Glutamatergic neuron (in vitro differentiated cells): ENCODE data around the gene APEX2. TPM values are rescaled to one million over a fixed set of nuclear protein-coding genes. Genes with fewer than 3 reads are reported as not detected.
"Not testable (repeated sequence)": the region's sequence is repeated elsewhere in the genome, so short reads cannot be mapped to it uniquely, and the experiment has no call there.

Experiments
- DNase-seq: peaks from one replicate; pipeline ENCODE4 v3.0.0; 2022
- H3K27ac Mint-ChIP-seq: one replicate; pipeline ENCODE4 v1.8.0; 2020; ENCODE audit warnings: mild to moderate bottlenecking, mixed read lengths, inconsistent platforms; ENCODE audit not compliant: unreplicated experiment
- H3K27me3 Mint-ChIP-seq: one replicate; pipeline ENCODE4 v1.8.0; 2020; ENCODE audit warnings: mild to moderate bottlenecking, moderate library complexity, mixed read lengths, inconsistent platforms; ENCODE audit not compliant: unreplicated experiment
- H3K36me3 Mint-ChIP-seq: one replicate; pipeline ENCODE4 v1.8.0; 2020; ENCODE audit warnings: mild to moderate bottlenecking, mixed read lengths, inconsistent platforms; ENCODE audit not compliant: unreplicated experiment
- H3K4me1 Mint-ChIP-seq: one replicate; pipeline ENCODE4 v1.8.0; 2020; ENCODE audit warnings: mild to moderate bottlenecking, low read depth, mixed read lengths, inconsistent platforms; ENCODE audit not compliant: unreplicated experiment
- H3K4me3 Mint-ChIP-seq: one replicate; pipeline ENCODE4 v1.8.0; 2020; ENCODE audit warnings: mild to moderate bottlenecking, mixed read lengths, inconsistent platforms; ENCODE audit not compliant: unreplicated experiment
- H3K9me3 Mint-ChIP-seq: one replicate; pipeline ENCODE4 v1.8.0; 2020; ENCODE audit warnings: mild to moderate bottlenecking, moderate library complexity, mixed read lengths, inconsistent platforms; ENCODE audit not compliant: unreplicated experiment
- total RNA-seq: library from RNA; stranded (reverse); fragmentation: NEBNext Ultra II Directional; extraction: Animal tissue kit (Norgen Biotek cat#: 25700); gene quantifications from one replicate; pipeline ENCODE4 v1.2.1, GENCODE V29; 2021; ENCODE audit not compliant: unreplicated experiment
- TF ChIP-seq, protein P1 (sequence below): fragments of 200-600 bp; sonication (generic); IDR thresholded peaks from one replicate; pipeline ENCODE4 v1.5.0; 2021; ENCODE audit not compliant: partially characterized antibody, unreplicated experiment

The APEX2 gene
- total RNA-seq, 1 donor from 2014 or later, result 6.2 TPM

DNA sequence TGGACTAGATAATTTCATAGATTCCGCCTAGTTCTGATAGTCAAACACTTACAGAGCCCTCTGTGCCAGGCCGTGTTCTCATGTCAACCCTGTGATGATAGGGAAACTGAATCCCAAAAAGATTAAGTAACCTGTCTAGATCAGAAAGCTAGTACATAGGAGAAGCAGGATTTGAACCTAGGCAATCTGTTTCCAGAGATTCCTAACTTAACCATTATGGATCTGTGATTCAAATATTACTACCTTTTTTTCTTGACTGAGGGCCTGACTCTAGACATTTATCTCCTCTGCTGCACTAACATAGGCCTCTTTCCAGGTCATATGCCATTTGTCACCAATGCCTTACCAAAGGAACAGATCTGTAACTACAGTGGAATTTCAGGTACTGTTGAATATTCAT is 29.1 kb downstream of the APEX2 start:
- Mint-ChIP-seq H3K36me3 (no peaks in the 10 kb centered on the region), H3K4me1 (no peaks in the 10 kb centered on the region), H3K4me3 (no peak overlapping the region), H3K27ac (no peak overlapping the region), H3K9me3 (no peaks in the 10 kb centered on the region), H3K27me3 (no peaks in the 10 kb centered on the region)
- TF ChIP-seq, protein P1, sequence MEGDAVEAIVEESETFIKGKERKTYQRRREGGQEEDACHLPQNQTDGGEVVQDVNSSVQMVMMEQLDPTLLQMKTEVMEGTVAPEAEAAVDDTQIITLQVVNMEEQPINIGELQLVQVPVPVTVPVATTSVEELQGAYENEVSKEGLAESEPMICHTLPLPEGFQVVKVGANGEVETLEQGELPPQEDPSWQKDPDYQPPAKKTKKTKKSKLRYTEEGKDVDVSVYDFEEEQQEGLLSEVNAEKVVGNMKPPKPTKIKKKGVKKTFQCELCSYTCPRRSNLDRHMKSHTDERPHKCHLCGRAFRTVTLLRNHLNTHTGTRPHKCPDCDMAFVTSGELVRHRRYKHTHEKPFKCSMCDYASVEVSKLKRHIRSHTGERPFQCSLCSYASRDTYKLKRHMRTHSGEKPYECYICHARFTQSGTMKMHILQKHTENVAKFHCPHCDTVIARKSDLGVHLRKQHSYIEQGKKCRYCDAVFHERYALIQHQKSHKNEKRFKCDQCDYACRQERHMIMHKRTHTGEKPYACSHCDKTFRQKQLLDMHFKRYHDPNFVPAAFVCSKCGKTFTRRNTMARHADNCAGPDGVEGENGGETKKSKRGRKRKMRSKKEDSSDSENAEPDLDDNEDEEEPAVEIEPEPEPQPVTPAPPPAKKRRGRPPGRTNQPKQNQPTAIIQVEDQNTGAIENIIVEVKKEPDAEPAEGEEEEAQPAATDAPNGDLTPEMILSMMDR, result no peak
- no peak for DNase-seq

DNA sequence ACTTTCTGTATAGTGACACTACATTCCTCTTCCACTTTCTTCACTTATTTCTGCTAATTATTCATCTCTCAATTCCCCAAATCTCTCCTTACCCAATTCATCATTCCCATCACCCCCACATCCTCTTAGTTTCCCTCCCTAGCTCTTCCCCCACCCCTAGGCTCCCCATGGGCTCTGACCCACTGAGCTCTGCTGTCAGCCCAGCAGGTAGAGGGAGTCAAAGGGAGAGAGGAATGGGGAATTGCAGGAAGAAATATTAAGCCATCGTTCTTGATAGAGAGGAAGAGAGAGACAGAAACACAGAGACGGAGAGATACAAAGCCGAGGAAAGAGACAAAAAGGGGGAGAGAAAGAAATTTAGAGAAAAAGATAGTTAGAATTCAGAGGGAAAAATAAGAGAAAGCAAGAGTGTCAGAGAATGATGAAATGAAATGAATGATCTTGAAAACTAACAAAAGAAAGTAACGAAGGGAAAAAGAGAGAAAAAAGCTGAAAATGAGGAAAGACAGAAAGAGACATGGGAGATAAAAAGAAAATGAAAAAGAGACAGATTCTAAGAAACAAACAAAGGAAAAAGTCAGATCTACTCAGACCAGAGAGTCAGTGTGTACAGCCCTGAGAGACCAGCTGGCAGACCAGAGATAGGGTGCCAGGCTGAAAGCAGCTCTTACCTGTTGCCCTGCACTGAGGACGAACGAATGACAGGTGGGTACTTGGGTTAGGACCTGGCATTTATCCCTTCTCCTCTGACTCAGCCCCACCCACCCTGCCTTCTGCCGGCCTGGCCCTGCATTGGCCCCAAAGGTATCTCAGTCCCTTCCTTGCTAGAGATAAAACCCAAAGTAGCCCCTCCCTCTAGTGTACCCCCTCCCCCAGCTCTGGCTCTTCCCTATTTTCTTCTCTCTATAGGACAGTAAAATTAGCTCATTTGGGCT is 30.4 kb downstream of the APEX2 start, which contains the start of gene ALAS2:
ALAS2 (minus strand) TSS at position 707 of the 935 bp plus-strand sequence. CDS start 4,977 bp downstream, outside the sequence.
- no peak within 1 kb of the TSS for H3K27ac Mint-ChIP-seq
- H3K4me3 Mint-ChIP-seq, result no peak within 1 kb of the TSS
- no peaks in the 10 kb centered on the region for H3K36me3 Mint-ChIP-seq
- no peaks in the 10 kb centered on the region for H3K4me1 Mint-ChIP-seq
- H3K27me3 Mint-ChIP-seq, result no peaks in the 10 kb centered on the region
- DNase-seq, result no peak
- TF ChIP-seq, protein P1, result no peak
- H3K9me3 Mint-ChIP-seq, result no peaks in the 10 kb centered on the region

DNA sequence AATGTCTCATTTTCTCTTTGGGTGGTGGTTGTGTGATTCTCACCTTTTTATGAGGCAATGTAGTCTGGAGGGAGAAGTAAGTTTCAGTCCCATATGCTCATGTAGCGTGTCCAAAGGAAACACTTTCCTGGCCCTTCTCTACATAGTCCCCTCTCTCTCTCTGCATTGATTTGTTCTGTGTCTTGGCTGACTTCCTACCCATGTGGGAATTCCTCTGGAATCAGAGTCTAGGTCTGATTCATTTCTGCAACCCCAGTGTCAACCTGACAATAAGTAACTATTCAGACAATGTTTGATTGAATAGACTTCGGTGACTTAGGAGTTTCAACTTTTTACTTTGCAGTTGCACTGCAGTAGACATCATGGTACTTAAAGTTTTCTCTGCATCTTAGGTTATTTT is 33.3 kb downstream of the APEX2 start:
- TF ChIP-seq, protein P1, result no peak
- DNase-seq, result no peak
- Mint-ChIP-seq H3K36me3 (no peaks in the 10 kb centered on the region), H3K9me3 (no peaks in the 10 kb centered on the region), H3K27ac (no peak overlapping the region), H3K4me1 (no peaks in the 10 kb centered on the region), H3K27me3 (no peaks in the 10 kb centered on the region), H3K4me3 (no peak overlapping the region)

DNA sequence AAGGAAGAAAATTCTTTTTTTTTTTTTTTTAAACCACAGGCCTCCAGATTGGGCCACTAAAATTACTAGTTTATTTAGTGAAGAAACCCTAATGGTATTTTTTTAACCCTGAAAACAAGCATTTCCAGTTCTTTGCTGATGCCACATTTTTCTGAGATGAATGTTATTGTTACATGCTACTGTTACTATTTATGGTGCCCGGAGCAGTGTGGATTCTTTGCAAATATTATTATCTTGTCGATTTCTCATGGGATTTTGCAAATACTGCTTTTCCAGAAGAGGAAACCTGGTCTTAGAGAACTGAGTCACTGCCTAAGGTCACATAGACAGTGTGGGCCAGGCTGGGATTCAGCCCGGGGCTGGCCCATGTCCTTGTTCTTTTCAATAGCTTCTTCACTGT is 39.3 kb downstream of the APEX2 start:
- no peaks in the 10 kb centered on the region for H3K9me3 Mint-ChIP-seq
- no peak overlapping the region for H3K27ac Mint-ChIP-seq
- no peaks in the 10 kb centered on the region for H3K36me3 Mint-ChIP-seq
- H3K4me3 Mint-ChIP-seq, result no peak overlapping the region
- H3K27me3 Mint-ChIP-seq, result no peaks in the 10 kb centered on the region
- TF ChIP-seq, protein P1, result no peak
- H3K4me1 Mint-ChIP-seq, result no peaks in the 10 kb centered on the region
- DNase-seq, result no peak

DNA sequence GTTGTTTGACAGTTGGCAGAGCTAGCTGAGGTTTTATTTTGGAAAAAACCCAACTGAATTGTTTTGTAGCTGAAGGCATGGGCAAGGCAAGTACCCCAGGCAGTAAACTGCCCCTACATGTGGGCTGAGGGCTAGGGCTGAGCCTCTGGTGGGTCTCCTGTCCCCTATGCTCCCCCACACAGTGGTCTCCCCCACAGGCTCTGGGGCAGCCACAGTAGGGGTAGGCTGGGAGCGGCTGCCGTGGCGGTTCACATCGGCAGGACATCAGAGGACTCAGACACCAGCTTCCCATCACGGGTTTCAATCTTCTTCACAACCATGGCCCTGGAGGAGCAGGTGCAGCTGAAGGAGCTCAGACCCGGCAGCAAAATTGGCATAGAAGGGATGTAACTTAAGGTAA is 41.4 kb downstream of the APEX2 start:
- no peak overlapping the region for H3K4me3 Mint-ChIP-seq
- no peaks in the 10 kb centered on the region for H3K4me1 Mint-ChIP-seq
- TF ChIP-seq, protein P1, result no peak
- DNase-seq, result no peak
- H3K27me3 Mint-ChIP-seq, result no peaks in the 10 kb centered on the region
- no peaks in the 10 kb centered on the region for H3K36me3 Mint-ChIP-seq
- H3K27ac Mint-ChIP-seq, result no peak overlapping the region
- no peaks in the 10 kb centered on the region for H3K9me3 Mint-ChIP-seq

DNA sequence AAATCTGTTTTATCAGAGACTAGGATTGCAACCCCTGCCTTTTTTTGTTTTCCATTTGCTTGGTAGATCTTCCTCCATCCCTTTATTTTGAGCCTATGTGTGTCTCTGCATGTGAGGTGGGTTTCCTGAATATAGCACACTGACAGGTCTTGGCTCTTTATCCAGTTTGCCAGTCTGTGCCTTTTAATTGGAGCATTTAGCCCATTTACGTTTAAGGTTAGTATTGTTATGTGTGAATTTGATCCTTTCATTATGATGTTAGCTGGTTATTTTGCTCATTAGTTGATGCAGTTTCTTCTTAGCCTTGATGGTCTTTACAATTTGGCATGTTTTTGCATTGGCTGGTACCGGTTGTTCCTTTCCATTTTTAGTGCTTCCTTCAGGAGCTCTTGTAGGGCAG is 50.4 kb downstream of the APEX2 start:
- H3K4me3 Mint-ChIP-seq, H3K9me3 Mint-ChIP-seq, DNase-seq, H3K36me3 Mint-ChIP-seq, H3K27ac Mint-ChIP-seq, H3K27me3 Mint-ChIP-seq, H3K4me1 Mint-ChIP-seq: not testable (repeated sequence)
